ENCODE data around the gene EFEMP1. TPM values are rescaled to one million over a fixed set of nuclear protein-coding genes. Genes with fewer than 3 reads are reported as not detected.
A peak's percentile ranks its signal among the peaks of the same experiment; 100 is the strongest.

EFEMP1 gene
- total and polyA plus RNA-seq, 2 of the 13 experiments (the other 11 are each of a cell fraction or from before 2014, with no cell fraction given): not detected

DNA sequence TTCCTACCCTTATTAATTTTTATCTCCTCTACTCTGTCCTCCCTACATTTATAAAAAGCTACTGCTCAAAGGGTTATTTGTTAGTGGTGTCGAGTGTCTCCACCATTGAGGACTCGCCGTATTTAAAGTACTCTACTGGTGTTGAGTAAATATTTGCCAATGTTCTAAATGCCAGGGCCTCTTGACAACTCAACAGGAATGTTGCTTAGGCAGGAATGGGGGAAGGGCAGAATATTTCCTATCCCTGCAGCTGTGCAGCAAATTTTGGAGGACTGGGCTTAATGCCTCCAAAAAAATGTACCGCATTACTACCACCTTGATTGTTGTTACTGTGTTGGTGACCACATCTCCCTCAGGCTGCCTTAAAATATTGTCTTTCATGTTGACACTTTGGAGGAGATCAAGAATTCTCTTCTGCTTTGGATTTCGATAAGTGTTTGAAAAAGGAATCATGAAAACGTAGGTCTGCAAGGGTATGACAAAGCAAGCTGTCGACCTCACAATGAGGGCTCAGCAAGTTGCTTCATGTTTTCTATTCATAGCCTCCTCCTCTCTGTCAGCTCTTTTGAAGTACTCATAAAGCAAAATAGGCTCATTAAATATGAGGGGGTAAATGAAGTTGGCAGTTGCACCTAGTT lies 84.3 kb downstream of the EFEMP1 start (continued):
- TF ChIP-seq ZSCAN21 (CRISPR knock-in tag; IDR thresholded peaks at IDR 0.05; ENCODE audit: borderline replicate concordance): 0 out of 2 replicates have a peak, but pooled peaks have one; percentile 39
- TF ChIP-seq RAD51 (IDR thresholded peaks at IDR 0.05; ENCODE audit: borderline replicate concordance): no peak
- TF ChIP-seq, protein P1, sequence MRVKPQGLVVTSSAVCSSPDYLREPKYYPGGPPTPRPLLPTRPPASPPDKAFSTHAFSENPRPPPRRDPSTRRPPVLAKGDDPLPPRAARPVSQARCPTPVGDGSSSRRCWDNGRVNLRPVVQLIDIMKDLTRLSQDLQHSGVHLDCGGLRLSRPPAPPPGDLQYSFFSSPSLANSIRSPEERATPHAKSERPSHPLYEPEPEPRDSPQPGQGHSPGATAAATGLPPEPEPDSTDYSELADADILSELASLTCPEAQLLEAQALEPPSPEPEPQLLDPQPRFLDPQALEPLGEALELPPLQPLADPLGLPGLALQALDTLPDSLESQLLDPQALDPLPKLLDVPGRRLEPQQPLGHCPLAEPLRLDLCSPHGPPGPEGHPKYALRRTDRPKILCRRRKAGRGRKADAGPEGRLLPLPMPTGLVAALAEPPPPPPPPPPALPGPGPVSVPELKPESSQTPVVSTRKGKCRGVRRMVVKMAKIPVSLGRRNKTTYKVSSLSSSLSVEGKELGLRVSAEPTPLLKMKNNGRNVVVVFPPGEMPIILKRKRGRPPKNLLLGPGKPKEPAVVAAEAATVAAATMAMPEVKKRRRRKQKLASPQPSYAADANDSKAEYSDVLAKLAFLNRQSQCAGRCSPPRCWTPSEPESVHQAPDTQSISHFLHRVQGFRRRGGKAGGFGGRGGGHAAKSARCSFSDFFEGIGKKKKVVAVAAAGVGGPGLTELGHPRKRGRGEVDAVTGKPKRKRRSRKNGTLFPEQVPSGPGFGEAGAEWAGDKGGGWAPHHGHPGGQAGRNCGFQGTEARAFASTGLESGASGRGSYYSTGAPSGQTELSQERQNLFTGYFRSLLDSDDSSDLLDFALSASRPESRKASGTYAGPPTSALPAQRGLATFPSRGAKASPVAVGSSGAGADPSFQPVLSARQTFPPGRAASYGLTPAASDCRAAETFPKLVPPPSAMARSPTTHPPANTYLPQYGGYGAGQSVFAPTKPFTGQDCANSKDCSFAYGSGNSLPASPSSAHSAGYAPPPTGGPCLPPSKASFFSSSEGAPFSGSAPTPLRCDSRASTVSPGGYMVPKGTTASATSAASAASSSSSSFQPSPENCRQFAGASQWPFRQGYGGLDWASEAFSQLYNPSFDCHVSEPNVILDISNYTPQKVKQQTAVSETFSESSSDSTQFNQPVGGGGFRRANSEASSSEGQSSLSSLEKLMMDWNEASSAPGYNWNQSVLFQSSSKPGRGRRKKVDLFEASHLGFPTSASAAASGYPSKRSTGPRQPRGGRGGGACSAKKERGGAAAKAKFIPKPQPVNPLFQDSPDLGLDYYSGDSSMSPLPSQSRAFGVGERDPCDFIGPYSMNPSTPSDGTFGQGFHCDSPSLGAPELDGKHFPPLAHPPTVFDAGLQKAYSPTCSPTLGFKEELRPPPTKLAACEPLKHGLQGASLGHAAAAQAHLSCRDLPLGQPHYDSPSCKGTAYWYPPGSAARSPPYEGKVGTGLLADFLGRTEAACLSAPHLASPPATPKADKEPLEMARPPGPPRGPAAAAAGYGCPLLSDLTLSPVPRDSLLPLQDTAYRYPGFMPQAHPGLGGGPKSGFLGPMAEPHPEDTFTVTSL (CRISPR knock-in tag; IDR thresholded peaks at IDR 0.05; ENCODE audit: borderline replicate concordance): peak; percentile 92; the same call in 1 of the 2 replicates
- TF ChIP-seq HNF4A (CRISPR knock-in tag; IDR thresholded peaks at IDR 0.05): peak; percentile 51
- TF ChIP-seq ARNTL (CRISPR knock-in tag; IDR thresholded peaks at IDR 0.05): 0 out of 2 replicates have a peak, but pooled peaks have one; percentile 26
- TF ChIP-seq NFIC (IDR thresholded peaks at IDR 0.05; ENCODE audit: low read length): peak; percentile 84; the same call in 1 of the 2 replicates
- no peak for TF ChIP-seq TBP (CRISPR knock-in tag; IDR thresholded peaks at IDR 0.05)
- no peak for TF ChIP-seq XBP1 (CRISPR knock-in tag; IDR thresholded peaks at IDR 0.05)
- TF ChIP-seq, protein P2, sequence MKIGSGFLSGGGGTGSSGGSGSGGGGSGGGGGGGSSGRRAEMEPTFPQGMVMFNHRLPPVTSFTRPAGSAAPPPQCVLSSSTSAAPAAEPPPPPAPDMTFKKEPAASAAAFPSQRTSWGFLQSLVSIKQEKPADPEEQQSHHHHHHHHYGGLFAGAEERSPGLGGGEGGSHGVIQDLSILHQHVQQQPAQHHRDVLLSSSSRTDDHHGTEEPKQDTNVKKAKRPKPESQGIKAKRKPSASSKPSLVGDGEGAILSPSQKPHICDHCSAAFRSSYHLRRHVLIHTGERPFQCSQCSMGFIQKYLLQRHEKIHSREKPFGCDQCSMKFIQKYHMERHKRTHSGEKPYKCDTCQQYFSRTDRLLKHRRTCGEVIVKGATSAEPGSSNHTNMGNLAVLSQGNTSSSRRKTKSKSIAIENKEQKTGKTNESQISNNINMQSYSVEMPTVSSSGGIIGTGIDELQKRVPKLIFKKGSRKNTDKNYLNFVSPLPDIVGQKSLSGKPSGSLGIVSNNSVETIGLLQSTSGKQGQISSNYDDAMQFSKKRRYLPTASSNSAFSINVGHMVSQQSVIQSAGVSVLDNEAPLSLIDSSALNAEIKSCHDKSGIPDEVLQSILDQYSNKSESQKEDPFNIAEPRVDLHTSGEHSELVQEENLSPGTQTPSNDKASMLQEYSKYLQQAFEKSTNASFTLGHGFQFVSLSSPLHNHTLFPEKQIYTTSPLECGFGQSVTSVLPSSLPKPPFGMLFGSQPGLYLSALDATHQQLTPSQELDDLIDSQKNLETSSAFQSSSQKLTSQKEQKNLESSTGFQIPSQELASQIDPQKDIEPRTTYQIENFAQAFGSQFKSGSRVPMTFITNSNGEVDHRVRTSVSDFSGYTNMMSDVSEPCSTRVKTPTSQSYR (CRISPR knock-in tag; IDR thresholded peaks at IDR 0.05; ENCODE audit: borderline replicate concordance): peak; percentile 100
- no peak for TF ChIP-seq ZNF207 (IDR thresholded peaks at IDR 0.05; ENCODE audit: borderline replicate concordance)
- TF ChIP-seq, protein P3, sequence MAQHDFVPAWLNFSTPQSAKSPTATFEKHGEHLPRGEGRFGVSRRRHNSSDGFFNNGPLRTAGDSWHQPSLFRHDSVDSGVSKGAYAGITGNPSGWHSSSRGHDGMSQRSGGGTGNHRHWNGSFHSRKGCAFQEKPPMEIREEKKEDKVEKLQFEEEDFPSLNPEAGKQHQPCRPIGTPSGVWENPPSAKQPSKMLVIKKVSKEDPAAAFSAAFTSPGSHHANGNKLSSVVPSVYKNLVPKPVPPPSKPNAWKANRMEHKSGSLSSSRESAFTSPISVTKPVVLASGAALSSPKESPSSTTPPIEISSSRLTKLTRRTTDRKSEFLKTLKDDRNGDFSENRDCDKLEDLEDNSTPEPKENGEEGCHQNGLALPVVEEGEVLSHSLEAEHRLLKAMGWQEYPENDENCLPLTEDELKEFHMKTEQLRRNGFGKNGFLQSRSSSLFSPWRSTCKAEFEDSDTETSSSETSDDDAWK (CRISPR knock-in tag; IDR thresholded peaks at IDR 0.05): no peak
- TF ChIP-seq ELF3 (CRISPR knock-in tag; IDR thresholded peaks at IDR 0.05): peak; percentile 79
- peak; percentile 69; the same call in 1 of the 2 replicates for TF ChIP-seq HOXA3 (CRISPR knock-in tag; IDR thresholded peaks at IDR 0.05)
- TF ChIP-seq SIX4 (CRISPR knock-in tag; IDR thresholded peaks at IDR 0.05): peak; percentile 95
- peak; percentile 79; the same call in 1 of the 2 replicates for TF ChIP-seq TGIF2 (CRISPR knock-in tag; IDR thresholded peaks at IDR 0.05)
- TF ChIP-seq, protein P4, sequence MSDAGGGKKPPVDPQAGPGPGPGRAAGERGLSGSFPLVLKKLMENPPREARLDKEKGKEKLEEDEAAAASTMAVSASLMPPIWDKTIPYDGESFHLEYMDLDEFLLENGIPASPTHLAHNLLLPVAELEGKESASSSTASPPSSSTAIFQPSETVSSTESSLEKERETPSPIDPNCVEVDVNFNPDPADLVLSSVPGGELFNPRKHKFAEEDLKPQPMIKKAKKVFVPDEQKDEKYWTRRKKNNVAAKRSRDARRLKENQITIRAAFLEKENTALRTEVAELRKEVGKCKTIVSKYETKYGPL (CRISPR knock-in tag; IDR thresholded peaks at IDR 0.05): no peak
- TF ChIP-seq ERF (CRISPR knock-in tag; IDR thresholded peaks at IDR 0.05): peak; percentile 56; the same call in 1 of the 2 replicates
- peak; percentile 52; the same call in 1 of the 2 replicates for TF ChIP-seq FOXK1 (CRISPR knock-in tag; IDR thresholded peaks at IDR 0.05; ENCODE audit: borderline replicate concordance, low read depth)
